HL-60 (cell line): ENCODE data around the gene COL23A1.

ENCODE experiments used
- GABPA ChIP-seq: IDR thresholded peaks from 2 replicates; pipeline ENCODE4 v1.6.1; 2012; ENCODE audit warnings: low read depth
- POLR2AphosphoS5 ChIP-seq: IDR thresholded peaks from 2 replicates; pipeline ENCODE4 v1.6.1; 2012; ENCODE audit warnings: low read depth
- SPI1 ChIP-seq: IDR thresholded peaks from 2 replicates; pipeline ENCODE4 v1.6.1; 2012; ENCODE audit warnings: low read depth, mild to moderate bottlenecking, borderline replicate concordance
- TF ChIP-seq, protein P1 (sequence below): IDR thresholded peaks from one replicate; pipeline ENCODE4 v1.5.1; 2011; ENCODE audit warnings: low read length, control low read depth, inconsistent platforms; ENCODE audit not compliant: insufficient read depth
- TF ChIP-seq, protein P2 (sequence below): IDR thresholded peaks from 2 replicates; pipeline ENCODE4 v1.6.1; 2012; ENCODE audit warnings: low read depth; ENCODE audit not compliant: insufficient replicate concordance

DNA sequence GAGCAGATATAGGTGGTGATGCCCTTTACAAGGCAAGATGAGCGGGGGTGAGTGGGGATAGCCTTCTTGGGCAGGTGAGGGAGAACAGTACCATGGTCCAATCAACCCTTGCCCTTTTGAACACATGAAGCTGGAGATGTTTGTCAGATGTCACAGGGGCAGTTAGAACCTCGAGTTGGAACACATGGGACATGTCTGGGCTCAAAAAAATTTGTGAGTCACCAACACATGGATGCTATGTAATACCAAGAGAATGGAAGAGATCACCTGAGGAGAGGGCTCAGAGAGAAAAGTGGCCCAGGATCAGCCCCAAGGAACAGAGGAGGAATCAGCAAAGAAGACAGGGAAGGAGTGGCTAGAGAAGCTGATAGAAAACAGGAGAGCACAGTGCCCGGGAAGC is 362.3 kb downstream of the COL23A1 start:
- TF ChIP-seq, protein P1, sequence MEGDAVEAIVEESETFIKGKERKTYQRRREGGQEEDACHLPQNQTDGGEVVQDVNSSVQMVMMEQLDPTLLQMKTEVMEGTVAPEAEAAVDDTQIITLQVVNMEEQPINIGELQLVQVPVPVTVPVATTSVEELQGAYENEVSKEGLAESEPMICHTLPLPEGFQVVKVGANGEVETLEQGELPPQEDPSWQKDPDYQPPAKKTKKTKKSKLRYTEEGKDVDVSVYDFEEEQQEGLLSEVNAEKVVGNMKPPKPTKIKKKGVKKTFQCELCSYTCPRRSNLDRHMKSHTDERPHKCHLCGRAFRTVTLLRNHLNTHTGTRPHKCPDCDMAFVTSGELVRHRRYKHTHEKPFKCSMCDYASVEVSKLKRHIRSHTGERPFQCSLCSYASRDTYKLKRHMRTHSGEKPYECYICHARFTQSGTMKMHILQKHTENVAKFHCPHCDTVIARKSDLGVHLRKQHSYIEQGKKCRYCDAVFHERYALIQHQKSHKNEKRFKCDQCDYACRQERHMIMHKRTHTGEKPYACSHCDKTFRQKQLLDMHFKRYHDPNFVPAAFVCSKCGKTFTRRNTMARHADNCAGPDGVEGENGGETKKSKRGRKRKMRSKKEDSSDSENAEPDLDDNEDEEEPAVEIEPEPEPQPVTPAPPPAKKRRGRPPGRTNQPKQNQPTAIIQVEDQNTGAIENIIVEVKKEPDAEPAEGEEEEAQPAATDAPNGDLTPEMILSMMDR: no peak
- TF ChIP-seq GABPA: no peak
- TF ChIP-seq, protein P2, sequence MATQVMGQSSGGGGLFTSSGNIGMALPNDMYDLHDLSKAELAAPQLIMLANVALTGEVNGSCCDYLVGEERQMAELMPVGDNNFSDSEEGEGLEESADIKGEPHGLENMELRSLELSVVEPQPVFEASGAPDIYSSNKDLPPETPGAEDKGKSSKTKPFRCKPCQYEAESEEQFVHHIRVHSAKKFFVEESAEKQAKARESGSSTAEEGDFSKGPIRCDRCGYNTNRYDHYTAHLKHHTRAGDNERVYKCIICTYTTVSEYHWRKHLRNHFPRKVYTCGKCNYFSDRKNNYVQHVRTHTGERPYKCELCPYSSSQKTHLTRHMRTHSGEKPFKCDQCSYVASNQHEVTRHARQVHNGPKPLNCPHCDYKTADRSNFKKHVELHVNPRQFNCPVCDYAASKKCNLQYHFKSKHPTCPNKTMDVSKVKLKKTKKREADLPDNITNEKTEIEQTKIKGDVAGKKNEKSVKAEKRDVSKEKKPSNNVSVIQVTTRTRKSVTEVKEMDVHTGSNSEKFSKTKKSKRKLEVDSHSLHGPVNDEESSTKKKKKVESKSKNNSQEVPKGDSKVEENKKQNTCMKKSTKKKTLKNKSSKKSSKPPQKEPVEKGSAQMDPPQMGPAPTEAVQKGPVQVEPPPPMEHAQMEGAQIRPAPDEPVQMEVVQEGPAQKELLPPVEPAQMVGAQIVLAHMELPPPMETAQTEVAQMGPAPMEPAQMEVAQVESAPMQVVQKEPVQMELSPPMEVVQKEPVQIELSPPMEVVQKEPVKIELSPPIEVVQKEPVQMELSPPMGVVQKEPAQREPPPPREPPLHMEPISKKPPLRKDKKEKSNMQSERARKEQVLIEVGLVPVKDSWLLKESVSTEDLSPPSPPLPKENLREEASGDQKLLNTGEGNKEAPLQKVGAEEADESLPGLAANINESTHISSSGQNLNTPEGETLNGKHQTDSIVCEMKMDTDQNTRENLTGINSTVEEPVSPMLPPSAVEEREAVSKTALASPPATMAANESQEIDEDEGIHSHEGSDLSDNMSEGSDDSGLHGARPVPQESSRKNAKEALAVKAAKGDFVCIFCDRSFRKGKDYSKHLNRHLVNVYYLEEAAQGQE: no peak
- TF ChIP-seq POLR2AphosphoS5: no peak
- TF ChIP-seq SPI1: no peak
